Right hindlimb (tissue), 1 donor: Measurements from ENCODE around the gene TEDC1.

Source experiments
- DNase-seq: peaks from one replicate; pipeline ENCODE4 v3.0.0-alpha.2; 2018

TEDC1 gene

DNA sequence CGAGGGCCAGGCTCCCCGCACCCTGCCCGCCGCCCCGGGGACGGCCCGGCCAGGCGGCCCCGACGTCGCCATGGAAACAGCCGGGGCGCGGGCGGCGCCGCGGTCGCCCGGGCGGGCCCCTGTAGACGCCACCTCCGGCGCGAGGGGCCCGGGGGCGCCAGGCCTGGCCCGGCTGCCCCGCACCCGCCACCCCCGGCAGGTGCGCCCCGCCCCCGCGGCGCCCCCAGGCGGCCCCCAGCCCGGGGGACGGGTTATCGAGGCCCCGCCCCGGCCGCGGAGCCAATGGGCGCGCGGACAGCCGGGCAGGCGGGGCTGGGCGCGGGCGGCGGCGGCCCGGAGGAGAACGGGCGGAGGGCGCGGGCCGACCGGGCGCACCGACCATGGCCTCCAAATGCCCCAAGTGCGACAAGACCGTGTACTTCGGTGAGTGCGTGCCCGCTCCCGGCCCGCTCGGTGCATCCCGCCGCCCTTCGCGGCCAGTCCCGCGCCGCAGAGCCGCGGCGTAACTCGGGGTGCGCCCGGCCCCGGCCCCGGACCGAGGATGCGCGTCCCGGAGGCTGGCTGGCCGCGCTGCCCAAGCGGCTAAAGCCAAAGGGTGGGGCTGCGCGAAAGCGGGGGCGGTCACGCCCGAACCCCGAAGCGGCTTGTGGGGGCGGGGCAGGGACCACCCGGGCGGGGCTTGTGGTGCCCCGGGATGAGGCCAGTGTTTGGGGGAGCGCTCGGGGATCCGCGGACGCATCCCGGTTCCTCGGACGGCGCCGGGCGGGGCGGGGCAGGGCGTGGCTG, 16.4 kb upstream of the TEDC1 start, which contains the start of gene CRIP2:
CRIP2 (plus strand) TSS at position 339 of the 786 bp plus-strand sequence; CDS start at position 381, 42 bp downstream.
- DNase-seq, result peak; percentile 70

DNA sequence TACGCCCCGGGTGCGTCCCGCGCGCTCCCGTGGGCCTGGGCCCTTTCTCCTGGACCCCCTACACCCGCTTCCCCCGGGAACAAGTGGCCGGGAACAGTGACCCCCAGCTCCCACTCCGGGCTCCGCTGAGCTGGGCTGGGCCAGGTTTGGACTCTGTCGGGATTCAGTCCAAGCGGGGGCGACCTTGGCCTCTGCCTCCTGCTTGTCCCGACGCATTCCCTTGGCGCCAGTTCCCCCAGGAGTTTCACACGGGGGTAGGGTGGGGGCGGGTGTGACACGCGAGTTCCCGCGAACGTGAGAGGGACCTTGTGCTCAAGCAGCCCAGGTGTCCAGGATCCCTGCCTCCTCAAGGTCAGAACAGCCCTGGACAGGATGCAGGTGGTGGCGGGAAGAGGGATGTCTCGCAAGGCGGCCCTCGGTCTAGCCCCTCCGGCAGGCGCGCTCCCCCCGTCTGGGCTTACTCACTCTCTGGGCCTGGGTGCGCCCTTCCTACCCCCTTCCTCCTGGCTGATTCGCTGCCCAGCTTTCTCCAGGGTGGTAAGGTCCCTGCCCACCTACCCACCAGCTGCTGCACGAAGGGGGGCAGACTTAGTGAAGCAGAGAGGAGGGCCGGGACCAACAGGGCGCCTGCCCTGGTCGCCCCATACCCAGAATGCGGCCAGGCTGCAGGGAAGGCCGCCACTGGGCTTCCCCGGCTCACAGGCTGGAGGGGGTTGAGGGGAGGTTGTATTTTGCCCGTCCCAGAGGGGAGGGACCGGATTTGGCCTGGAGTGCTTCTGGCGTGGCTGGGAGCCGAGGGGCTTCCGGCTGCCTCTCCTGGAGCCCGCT, 15.6 kb upstream of the TEDC1 start:
- DNase-seq, result peak; percentile 77

DNA sequence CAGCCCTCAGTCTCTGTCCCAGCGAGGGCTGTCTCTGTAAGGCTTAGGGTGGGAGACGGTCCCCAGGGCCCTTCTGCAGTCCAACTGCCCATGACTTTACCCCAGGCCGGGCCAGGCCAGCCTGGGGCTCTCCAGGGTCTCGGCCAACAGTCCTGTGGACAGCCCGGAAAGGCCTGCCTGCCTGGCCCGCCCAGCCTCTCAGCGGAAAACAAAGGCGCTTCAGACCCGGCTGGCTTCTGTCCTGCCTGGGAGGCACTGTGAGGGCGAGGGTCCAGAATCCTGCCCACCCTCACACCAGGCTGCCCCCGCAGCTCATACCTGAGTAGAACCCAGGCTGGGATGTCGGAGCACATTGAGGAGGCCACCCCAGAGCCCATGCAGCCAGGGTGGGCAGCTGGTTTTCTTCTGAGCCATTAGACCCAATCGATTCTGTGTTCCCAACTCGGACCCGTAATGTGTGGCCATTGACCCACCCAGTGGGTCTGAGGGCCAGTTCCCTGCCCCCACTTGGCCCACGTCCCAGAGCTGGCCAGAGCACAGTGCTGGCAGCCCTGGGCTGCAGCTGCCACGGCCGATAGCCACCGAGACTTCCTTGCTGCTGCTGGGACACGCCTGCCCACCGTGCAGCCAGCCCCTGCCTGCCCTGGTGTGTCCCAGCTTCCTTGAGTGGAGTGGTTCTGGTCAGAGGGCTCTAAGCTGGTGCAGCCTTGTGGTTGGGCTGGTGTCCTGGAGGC, 14.8 kb upstream of the TEDC1 start:
- peak; percentile 76 for DNase-seq

DNA sequence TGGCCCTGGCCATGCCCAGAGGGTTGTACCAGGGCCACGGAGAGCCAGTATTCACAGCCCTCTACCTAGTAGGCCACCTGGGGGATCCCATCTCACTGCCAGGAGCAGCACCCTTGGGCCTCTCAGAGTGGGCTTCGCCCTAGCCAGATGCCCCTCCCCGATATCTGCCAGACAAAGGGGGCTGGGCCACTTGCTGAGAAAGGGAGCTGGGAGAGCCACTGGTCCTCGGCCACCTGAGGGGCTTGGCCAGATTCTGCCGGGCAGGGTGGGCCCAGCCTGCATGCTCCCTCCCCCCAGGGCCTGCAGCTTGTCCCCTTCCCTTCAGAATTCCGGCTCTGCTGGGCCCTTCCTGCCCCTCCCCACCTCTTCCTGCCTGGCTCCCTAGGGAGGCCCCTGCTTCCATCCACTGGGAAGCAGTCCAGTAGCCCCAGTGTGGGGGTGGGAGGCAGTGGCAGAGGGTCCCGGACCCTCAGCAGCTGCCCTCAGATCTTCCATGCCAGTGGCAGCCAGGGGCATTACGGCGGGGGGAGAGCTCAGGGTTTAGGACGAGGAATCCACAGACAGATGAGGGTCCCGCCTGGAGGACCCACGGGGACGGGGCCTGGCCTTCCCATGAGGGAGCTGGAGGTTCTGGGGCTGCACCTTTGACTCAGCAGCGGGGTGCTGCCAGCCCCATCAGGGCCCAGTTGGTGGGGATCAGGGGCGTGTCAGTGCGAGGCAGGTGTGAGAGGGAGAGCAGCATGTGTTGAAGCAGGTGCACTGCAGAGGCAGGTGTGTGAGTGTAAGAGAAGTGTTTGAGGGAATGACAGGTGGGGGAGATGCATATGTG, 14.0 kb upstream of the TEDC1 start:
- no peak for DNase-seq

DNA sequence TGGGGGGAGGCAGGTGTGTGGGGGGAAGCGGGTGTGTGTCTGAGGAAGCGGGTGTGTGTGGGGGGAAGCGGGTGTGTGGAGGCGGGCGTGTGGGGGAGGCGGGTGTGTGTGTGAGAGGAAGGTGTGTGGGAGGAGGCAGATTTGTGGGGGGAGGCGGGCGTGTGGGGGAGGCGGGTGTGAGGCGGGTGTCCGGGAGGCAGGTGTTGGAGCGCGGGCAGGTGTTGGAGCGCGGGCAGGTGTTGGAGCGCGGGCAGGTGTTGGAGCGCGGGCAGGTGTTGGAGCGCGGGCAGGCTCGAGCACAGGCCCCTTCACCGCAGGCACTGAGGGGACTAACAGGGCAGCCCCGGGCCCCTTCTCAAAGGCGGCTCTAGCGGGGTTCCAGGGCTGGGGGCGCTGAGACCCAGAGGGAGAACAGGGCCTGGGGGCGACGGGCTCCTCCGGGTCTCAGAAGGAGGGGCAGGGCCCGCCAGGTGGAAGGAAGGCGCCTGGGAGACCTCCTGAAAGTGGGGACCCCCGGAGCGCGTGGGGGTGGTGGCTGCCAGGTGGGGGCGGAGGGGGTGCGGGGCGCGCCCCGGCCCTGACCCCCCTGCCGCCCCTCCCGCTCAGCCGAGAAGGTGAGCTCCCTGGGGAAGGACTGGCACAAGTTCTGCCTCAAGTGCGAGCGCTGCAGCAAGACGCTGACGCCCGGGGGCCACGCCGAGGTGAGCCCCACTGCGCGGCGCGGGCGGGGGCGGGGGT, 13.2 kb upstream of the TEDC1 start:
- DNase-seq, result peak; percentile 62

DNA sequence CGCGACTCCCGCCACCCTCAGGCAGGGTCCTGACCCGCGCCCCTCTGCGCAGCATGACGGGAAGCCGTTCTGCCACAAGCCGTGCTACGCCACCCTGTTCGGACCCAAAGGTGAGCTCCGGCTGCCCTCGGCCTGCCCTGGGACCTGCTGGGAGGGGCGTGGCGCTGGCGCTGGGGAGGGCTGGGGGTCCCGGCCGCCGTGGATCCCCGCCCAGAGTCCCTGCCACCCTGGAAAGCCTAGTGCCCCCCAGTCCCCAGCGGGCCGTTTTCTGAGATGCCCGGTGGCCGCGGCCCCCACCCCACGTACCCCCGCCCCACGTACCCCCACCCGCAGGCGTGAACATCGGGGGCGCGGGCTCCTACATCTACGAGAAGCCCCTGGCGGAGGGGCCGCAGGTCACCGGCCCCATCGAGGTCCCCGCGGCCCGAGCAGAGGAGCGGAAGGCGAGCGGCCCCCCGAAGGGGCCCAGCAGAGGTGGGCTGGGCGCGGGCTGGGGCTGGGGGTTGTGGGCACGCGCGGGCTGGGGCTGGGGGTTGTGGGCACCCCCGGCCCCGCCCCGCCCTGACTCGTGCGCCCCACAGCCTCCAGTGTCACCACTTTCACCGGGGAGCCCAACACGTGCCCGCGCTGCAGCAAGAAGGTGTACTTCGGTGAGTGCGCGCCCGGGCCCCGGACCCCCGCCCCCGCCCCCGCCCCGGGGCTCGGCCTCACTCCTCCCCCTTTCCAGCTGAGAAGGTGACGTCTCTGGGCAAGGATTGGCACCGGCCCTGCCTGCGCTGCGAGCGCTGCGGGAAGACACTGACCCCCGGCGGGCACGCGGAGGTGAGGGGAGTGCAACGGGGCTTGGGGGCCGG, 12.4 kb upstream of the TEDC1 start:
- peak; percentile 38 for DNase-seq

DNA sequence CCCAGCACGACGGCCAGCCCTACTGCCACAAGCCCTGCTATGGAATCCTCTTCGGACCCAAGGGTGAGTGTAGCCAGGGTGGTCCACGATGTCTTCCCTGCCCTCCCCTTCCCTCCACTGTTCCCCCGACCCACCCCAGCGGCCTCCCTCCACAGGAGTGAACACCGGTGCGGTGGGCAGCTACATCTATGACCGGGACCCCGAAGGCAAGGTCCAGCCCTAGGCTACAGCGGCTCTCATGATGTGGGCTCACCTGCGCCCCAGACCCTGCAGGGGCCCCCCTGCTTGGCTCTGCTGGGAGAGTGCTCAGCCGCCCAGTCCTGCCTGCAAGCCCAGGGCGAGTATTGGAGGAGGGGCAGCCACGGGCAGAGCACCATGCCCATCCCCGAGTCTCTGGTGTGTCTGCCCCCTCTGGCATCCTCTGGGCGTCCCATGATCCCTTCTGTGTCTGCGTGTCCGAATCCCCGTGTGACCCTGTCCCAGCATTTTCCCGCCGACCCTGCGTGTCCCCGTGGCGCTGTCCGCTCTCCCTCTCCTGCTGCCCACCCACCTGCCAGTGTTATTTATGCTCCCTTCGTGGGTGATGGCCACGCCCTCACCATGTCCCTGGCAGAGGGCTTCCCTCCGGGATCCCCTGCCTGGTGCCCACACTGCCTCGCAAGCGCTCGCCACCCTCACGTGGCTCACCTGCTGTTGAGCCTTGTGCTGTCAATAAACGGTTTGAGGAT, 11.5 kb upstream of the TEDC1 start:
- DNase-seq, result peak; percentile 35

DNA sequence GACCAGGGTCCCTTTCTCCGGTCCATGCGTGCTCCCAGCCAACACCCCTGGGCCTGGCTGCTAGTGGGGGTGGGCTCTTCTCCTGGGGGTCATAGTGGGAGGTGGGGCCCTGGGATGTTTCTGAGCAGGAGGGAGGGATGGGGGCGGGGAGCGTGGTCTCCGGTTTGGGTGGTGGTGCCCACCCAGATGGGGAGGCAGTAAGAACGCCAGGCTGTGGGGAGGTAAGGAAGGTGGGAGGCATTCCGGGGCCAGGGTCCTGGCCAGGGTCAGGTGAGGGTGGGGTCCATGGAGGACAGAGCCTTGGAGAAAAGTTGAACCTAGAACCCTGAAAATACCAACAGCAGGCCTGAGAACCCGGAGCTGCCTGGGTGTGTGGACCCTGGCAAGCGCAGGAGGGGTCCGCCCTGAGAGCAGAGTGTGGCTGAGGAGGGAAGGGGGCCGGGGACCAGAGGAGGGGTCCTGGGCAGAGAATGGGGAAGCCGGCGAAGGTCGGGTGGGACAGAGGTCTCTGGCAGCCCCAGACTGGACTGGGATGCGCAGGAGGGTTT, 10.8 kb upstream of the TEDC1 start:
- DNase-seq, result peak; percentile 38

DNA sequence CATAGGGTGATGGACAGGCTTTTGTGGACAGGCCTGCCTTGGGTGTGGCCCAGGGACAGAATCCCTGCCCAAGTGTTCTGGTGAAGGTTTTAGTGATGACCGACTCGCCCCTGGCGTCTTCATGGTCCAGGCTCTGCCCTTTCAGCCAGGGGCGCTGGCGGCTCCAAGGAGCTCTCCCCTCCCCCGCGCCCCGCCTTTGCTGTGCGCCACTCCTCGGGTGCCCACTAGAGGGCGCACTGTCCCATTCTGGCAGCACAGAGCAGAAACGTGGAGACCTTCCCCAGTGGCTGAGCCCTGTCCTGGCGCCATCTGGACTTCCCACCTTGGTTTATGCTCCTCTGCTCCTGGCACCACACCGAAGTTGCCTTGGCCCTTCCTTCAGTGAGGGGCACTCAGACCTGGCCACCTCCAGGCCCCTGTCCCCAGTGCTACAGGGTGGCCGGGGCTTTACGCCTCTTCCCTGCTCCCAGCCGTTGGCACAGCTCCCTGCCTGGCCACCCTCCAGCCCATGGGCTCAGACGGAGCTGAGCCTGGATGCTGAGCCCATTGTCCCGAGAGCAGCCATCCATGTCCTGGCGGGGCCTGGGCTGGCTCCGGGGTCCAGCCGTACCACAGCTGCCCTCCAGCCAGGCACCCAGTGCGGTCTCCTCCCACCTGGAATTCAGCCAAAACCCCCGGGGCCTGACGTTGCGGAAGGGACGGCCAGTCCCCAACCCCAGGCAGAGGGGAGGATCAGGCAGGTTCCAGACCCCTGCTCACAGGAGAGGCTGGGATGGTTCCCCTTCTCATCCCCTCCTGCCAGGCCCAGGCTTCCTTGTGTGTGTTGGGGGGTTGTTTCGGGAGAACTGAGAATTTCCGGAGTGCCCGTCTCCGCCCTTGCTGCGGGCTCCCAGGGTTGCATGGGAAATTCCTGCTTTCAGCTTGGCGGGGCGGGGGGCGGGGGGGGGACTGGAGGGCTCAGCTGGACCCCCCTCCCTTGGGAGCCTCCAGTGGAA, 9.9 kb upstream of the TEDC1 start:
- DNase-seq, result peak; percentile 94

DNA sequence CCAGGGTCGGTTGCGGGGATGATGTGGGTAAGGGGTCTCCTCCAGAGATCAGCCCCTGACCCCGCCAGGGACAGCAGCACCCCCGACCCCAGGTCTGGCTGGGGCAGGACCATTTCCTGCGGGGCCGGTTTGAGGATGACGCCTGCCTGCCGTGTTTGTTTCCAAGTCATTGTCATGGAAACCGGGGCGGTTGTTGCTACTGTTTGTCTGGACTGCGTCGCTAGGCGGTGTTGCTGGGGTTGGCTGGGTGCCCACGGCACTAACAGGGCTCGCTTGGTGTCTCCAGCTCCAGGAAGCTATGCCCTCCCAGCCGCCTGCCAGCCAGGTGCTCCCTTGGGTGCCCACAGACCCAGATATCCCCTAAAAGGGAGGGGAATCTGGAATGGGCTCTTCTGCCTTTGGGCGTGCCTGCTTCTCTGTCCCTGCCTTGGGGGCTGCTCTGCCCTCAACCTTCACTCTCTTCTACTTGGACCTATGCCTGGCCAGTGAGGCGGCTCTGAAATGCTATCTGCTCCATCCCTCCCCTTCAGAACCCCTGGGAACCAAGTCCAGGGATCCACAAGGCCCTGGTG, 9.1 kb upstream of the TEDC1 start:
- peak; percentile 96 for DNase-seq

DNA sequence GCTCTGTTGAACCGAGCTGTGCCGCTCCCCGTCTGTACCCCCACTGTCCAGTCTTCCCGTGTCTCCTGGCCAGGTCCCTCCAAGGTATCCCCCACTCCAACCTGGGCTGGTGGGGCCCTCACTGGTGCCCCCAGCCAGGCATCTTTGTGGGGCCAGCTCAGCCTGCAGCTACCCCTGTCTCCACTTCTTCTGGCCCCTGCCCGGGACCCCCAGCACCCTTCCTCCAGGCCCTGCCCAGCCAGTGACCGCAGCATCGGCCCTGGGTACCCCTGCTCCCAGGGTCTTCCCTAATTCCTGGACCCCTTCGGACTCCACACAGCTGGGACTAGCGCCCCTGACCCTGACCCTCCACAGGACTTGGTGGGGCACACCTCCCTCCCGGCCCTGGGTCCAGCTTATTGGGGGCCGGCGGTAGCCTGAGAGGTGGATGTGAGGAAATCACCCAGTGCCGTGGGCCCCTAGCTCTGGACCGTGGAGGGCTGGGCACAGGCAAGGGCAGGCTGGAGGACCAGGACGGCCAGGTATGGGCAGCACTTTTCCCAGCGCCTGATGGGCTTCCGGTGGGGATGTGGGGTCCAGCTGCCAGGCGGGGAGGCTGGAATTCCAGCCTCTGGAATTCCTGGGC, 8.4 kb upstream of the TEDC1 start:
- no peak for DNase-seq

DNA sequence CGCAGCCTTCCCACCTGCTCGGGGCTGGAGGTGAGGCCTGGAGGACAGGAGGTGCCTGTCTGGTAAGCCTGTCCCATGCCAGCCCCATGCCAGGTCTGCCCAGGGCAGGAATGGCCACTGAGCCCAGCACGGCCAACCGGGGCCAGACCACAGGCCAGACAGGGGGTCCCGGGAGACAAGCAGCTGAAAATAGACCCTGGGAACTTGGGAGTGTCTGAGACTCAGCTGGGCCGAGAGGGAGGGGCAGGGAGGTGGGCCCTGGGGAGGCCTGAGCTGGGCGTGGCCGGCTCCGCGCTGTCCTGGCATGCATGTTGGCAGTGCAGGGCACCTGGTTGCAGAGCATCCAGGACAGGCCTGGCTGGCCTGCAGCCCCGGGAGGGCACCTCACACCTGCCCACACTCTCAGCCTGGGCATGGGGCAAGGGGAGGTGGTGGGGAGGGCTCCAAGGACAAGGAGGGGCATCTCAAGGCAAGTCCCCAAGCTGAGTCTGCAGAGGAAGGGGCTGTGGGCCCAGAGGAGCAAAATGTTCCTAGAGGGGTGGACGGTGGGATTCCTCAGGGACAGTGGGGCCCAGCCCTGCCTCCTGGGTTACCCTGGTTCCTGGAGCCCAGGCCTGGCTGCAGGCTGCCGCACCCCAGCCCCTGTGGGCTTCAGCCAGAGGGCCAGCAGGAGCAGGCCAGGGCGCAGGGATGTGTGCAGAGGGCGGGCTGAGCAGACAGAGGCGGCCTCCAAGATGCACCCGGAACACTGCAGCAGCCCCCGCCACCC, 7.6 kb upstream of the TEDC1 start:
- DNase-seq, result peak; percentile 46

DNA sequence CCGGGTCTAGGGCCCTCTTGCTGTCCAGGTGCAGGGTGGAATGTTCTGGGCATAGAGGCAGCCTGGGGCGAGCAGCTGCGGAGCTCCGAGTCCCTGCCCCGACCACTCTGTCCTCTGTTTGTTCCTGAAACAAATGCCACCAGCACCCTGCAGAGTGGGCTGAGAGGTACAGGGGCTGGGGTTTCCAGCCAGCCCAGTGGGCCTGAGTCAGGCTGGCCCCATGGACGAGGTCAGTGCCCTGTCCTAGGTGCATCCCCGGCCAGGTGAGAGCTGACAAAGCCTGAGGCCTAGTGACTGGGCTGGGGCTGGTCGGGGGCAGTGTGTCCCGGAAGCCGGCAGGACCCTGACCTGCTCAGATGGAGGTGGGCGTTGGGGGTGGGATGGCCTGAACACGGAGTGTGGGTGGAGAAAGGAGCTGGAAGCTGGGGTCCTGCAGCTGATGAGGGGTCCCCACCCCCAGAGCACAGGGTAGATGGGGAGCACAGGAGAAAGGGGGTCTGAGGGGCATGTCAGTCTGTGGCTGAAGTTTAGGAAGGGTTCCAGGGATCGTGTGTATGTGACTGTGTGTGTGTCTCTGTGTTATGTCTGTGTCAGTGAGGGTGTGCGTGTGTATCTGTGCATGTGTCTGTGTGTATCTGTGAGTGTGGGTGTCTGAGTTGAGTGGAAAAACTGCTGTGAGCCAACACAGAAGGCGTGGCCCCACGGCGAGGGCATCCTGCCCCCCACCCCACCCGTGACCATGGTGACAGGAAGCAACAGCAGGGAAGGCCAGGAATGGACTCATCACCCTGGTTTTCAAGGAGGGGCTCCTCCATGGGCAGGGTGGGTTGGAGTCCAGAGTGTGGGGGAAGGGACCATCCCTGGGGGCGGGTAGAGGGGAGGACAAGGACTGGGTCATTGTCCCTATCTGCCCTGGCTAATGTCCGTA, 6.7 kb upstream of the TEDC1 start:
- DNase-seq, result peak; percentile 75

DNA sequence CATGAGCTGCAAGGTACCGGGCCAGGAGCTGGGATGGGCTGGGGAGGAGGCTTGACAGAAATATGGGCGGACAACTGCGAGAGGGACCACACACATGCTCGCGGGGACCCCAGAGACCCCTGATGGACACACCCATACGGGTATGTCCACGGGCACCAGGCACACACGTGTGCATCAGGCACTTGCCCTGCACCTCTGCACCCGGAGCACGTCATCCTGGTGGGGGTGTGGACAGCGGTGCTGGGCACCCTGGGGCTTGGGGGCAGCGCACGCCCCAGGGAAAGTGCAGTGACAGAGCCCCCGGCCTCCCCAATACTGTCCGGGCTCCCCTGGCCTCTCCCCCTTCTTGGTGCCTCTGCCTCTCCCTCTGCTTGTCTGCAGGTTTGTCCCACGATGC, 6.1 kb upstream of the TEDC1 start:
- DNase-seq, result no peak

DNA sequence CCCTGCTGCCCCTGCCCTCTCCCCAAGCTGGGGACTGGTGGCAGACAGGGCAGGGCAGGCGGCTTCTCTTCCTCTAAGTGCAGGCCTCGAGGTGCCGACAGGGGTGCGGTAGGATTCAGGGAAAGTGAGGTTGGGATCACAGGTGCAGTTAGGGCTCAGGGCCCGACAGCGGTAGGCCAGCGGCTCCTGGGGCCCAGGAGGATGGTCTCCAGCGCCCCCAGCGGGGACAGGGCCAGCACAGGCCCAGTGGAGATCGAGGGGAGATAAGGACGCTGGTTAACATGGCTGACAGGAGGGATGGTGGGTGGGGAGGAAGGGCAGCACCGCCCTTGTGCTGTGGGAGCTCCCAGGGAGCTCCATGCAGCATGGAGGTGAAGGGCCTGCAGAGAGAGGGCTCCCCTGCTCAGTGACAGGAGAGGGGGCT, 5.3 kb upstream of the TEDC1 start:
- peak; percentile 48 for DNase-seq
